Endodermal cell (in vitro differentiated cells): Measurements from ENCODE around the gene ANKS1B. TPM values are rescaled to one million over a fixed set of nuclear protein-coding genes. Genes with fewer than 3 reads are reported as not detected.

Source experiments
- DNase-seq: peaks from one replicate; pipeline ENCODE4 v3.0.0-alpha.2; 2017
- H3K27ac ChIP-seq: 2 replicates; pipeline ENCODE4 v1.5.1; 2013; ENCODE audit warnings: mild to moderate bottlenecking, low read depth, low read length, moderate library complexity
- H3K27me3 ChIP-seq: 2 replicates; pipeline ENCODE4 v1.6.1; 2013; ENCODE audit warnings: mild to moderate bottlenecking, low read length, moderate library complexity; ENCODE audit not compliant: insufficient read depth, control insufficient read depth, poor library complexity, severe bottlenecking
- H3K36me3 ChIP-seq: 2 replicates; pipeline ENCODE4 v1.7.0; 2013; ENCODE audit warnings: mild to moderate bottlenecking, low read length, moderate library complexity; ENCODE audit not compliant: control insufficient read depth, insufficient read depth
- H3K4me1 ChIP-seq: one replicate; pipeline ENCODE4 v1.7.0; 2013; ENCODE audit warnings: low read length; ENCODE audit not compliant: control insufficient read depth, insufficient read depth
- H3K4me3 ChIP-seq: 2 replicates; pipeline ENCODE4 v1.5.1; 2013; ENCODE audit warnings: mild to moderate bottlenecking, low read length, moderate library complexity
- H3K9ac ChIP-seq: 2 replicates; pipeline ENCODE4 v1.6.1; 2013; ENCODE audit warnings: mild to moderate bottlenecking, low read length, moderate library complexity; ENCODE audit not compliant: poor library complexity, severe bottlenecking; ENCODE audit errors: extremely low read depth
- H3K9me3 ChIP-seq: 2 replicates; pipeline ENCODE4 v1.6.1; 2013; ENCODE audit warnings: mild to moderate bottlenecking, low read length, moderate library complexity; ENCODE audit not compliant: control insufficient read depth
- H3K27ac Mint-ChIP-seq: 2 replicates; pipeline ENCODE4 v1.8.0; 2020; ENCODE audit warnings: mixed read lengths
- H3K27me3 Mint-ChIP-seq: 2 replicates; pipeline ENCODE4 v1.8.0; 2021; ENCODE audit warnings: mild to moderate bottlenecking, mixed read lengths; ENCODE audit not compliant: insufficient read depth
- H3K36me3 Mint-ChIP-seq: 2 replicates; pipeline ENCODE4 v1.8.0; 2020; ENCODE audit warnings: low read depth, mixed read lengths
- H3K4me1 Mint-ChIP-seq: 2 replicates; pipeline ENCODE4 v1.8.0; 2020; ENCODE audit warnings: mixed read lengths
- H3K4me3 Mint-ChIP-seq: 2 replicates; pipeline ENCODE4 v1.8.0; 2020; ENCODE audit warnings: mild to moderate bottlenecking, moderate library complexity, mixed read lengths
- H3K9me3 Mint-ChIP-seq: 2 replicates; pipeline ENCODE4 v1.8.0; 2020; ENCODE audit warnings: mild to moderate bottlenecking, mixed read lengths
- WGBS, 2 experiments: methylation state at CpG; one replicate each; pipeline versions ENCODE4 v1.1.5 to v1.1.7; 2013; ENCODE audit warnings: missing lambda C conversion rate in 2 of 2, mixed read lengths in 1 of 2; ENCODE audit not compliant: insufficient coverage in 1 of 2, insufficient read length in 1 of 2; 5-methylcytosine and 5-hydroxymethylcytosine counted together
- total RNA-seq, 2 donors: library from RNA; stranded (reverse); fragmentation: NEBNext Ultra II Directional in 1 of 2; extraction: Animal tissue kit (Norgen Biotek cat#: 25700) in 1 of 2; gene quantifications; 2 replicates in 1 of 2; 3 replicates in 1 of 2; pipeline ENCODE4 v1.2.1, GENCODE V29; 2021
- TF ChIP-seq, protein P1 (sequence below): fragments of 200-600 bp; sonication (generic); conservative IDR thresholded peaks from 2 replicates; pipeline ENCODE4 v1.5.0; 2021; ENCODE audit warnings: antibody characterized with exemption, mild to moderate bottlenecking

ANKS1B gene
- total RNA-seq, 2 donors from 2014 or later = 28.5 to 65.8 TPM

DNA sequence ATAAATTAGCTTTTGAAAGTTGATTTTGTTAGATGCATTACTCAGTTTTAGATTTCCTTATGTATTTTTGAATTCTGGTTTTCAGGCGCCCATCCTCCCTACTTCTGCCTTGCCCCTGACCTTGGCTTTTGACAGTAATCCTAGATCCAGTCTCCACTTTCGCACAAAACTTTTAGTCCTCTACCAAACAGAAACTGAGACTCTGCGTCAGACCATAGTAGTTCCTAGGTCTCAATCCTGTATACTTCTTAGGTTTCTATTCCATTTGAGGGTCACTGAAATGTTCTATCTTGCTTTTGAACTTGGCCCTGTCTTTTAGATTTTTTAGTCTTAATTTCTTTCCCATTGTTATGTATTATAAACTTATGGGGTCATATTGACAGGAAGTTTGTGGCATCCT, 645.1 kb downstream of the ANKS1B start:
- no peaks in the 10 kb centered on the region for H3K27me3 ChIP-seq
- no peak overlapping the region for H3K9ac ChIP-seq
- no peaks in the 10 kb centered on the region for H3K4me1 ChIP-seq
- peaks cover 15% of the 10 kb centered on the region for H3K4me1 Mint-ChIP-seq
- no peaks in the 10 kb centered on the region for H3K9me3 Mint-ChIP-seq
- no peaks in the 10 kb centered on the region for H3K36me3 Mint-ChIP-seq
- no peaks in the 10 kb centered on the region for H3K36me3 ChIP-seq
- H3K27me3 Mint-ChIP-seq = no peaks in the 10 kb centered on the region
- H3K4me3 ChIP-seq = no peak overlapping the region
- H3K4me3 Mint-ChIP-seq = no peak overlapping the region
- WGBS, 2 experiments = 89 to 93% methylated on average over 2 to 3 of the region's 3 CpGs
- no peaks in the 10 kb centered on the region for H3K9me3 ChIP-seq
- DNase-seq = no peak
- H3K27ac Mint-ChIP-seq = no peak overlapping the region
- TF ChIP-seq, protein P1, sequence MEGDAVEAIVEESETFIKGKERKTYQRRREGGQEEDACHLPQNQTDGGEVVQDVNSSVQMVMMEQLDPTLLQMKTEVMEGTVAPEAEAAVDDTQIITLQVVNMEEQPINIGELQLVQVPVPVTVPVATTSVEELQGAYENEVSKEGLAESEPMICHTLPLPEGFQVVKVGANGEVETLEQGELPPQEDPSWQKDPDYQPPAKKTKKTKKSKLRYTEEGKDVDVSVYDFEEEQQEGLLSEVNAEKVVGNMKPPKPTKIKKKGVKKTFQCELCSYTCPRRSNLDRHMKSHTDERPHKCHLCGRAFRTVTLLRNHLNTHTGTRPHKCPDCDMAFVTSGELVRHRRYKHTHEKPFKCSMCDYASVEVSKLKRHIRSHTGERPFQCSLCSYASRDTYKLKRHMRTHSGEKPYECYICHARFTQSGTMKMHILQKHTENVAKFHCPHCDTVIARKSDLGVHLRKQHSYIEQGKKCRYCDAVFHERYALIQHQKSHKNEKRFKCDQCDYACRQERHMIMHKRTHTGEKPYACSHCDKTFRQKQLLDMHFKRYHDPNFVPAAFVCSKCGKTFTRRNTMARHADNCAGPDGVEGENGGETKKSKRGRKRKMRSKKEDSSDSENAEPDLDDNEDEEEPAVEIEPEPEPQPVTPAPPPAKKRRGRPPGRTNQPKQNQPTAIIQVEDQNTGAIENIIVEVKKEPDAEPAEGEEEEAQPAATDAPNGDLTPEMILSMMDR = no peak
- no peak overlapping the region for H3K27ac ChIP-seq

DNA sequence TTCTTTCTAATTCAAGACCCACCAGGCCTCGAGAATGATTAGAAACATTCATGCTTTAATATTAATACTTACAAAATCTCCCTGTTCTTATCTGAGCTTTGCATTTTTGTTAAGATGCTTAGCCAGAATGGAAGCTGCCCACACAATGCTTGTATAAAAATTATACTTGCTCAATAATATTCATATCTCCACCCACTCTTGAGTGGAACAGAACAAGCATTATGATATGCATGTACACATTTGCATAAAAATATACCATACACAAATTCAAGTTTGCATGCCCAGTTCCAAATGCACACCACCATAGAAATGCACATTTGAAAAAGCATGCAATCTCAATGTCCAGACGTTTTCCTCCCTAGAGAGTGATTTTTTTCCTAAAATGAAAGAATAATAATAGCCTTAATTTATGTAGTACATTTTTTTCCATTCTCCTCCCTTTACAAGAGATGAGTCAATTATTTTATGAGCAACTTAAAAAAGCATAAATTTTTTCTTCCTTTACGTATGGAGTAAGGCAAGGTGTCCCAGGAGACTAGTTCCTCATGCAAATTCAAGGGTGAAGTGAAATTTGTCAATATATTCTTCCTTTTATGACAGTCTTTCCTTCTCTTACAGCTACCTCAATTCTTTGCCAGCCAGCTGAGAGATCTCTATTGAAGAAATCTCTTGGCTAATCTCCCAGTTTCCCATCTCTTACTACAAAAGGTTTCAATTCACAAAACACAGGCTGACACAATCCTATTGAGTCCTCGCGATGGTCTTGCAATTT, 650.3 kb downstream of the ANKS1B start:
- Histone ChIP-seq H3K9me3 (no peaks in the 10 kb centered on the region), H3K4me3 (no peak overlapping the region), H3K27ac (no peak overlapping the region), H3K36me3 (no peaks in the 10 kb centered on the region), H3K9ac (no peak overlapping the region), H3K4me1 (no peaks in the 10 kb centered on the region), H3K27me3 (no peaks in the 10 kb centered on the region)
- TF ChIP-seq, protein P1 = no peak
- DNase-seq = no peak
- Mint-ChIP-seq H3K4me3 (no peak overlapping the region), H3K27me3 (no peaks in the 10 kb centered on the region), H3K9me3 (no peaks in the 10 kb centered on the region), H3K36me3 (no peaks in the 10 kb centered on the region), H3K4me1 (peaks cover 3% of the 10 kb centered on the region), H3K27ac (no peak overlapping the region)
- 80 to 100% methylated on average over 3 to 5 of the region's 5 CpGs for WGBS, 2 experiments

DNA sequence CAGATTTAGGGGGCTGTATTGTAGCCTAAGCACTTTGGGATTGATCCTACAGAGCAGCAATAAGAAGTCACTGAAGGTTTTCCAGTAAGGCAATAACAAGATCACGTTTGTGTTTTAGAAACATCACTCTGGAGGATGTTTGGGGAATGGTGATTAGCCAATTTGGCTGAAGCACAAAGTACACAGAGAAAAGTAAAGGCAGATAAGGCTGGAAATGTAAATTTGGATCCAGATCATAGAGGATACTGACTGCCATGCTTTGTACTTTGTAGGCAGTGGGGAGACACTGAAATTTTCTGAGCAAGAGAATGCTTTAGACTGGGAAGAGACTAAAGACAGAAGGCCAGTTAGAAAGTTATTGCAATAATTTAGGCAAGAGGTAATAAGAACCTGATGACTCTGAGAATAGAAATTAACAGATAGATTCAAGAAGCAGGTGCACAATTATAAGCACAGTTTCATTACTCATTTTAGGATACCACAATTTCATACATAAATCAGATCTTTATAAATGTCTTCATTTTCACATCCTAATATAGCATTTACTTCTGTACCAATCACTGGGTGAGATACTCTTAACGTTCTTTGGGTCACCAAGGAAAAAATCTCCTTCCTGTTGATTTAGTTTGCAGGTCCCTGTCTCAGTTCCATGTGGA, 651.7 kb downstream of the ANKS1B start:
- no peaks in the 10 kb centered on the region for H3K4me1 ChIP-seq
- DNase-seq = no peak
- WGBS, 2 experiments = 73 to 84% methylated on average over 2 of the region's 2 CpGs
- H3K4me3 Mint-ChIP-seq = no peak overlapping the region
- H3K4me3 ChIP-seq = no peak overlapping the region
- TF ChIP-seq, protein P1 = no peak
- H3K9me3 ChIP-seq = no peaks in the 10 kb centered on the region
- H3K27ac Mint-ChIP-seq = no peak overlapping the region
- no peaks in the 10 kb centered on the region for H3K27me3 ChIP-seq
- no peaks in the 10 kb centered on the region for H3K27me3 Mint-ChIP-seq
- no peaks in the 10 kb centered on the region for H3K36me3 ChIP-seq
- H3K4me1 Mint-ChIP-seq = peaks cover 3% of the 10 kb centered on the region
- H3K27ac ChIP-seq = no peak overlapping the region
- H3K36me3 Mint-ChIP-seq = no peaks in the 10 kb centered on the region
- no peak overlapping the region for H3K9ac ChIP-seq
- no peaks in the 10 kb centered on the region for H3K9me3 Mint-ChIP-seq
